ENCODE data around the gene LUM. TPM values are rescaled to one million over a fixed set of nuclear protein-coding genes. Genes with fewer than 3 reads are reported as not detected.

LUM gene
- total and polyA plus RNA-seq, 2 experiments from 2014 or later = 2.3 to 12.7 TPM

- Histone ChIP-seq H3K36me3 (no peaks in the 10 kb centered on the region), H3K27ac (no peak overlapping the region), H3K4me3 (no peak overlapping the region), H3K27me3 (no peaks in the 10 kb centered on the region), H3K4me1 (ENCODE audit: low read depth) (no peaks in the 10 kb centered on the region), H3K9me3 (ENCODE audit: low read depth) (no peaks in the 10 kb centered on the region)
- TF ChIP-seq CTCF (IDR thresholded peaks at IDR 0.05; ENCODE audit: low read depth, low read length) = no peak
- no peak for DNase-seq (ENCODE audit: low read depth in 1 of 2, low spot score in 1 of 2)
Measured at GRCh38 chr12:91099341-91099740, 12.0 kb downstream of the LUM start.

GRCh38 chr12:91098941-91099340 lies 12.4 kb downstream of the LUM start:
- Histone ChIP-seq H3K4me1 (ENCODE audit: low read depth) (no peaks in the 10 kb centered on the region), H3K4me3 (no peak overlapping the region), H3K36me3 (no peaks in the 10 kb centered on the region), H3K27ac (no peak overlapping the region), H3K27me3 (no peaks in the 10 kb centered on the region), H3K9me3 (ENCODE audit: low read depth) (no peaks in the 10 kb centered on the region)
- DNase-seq (ENCODE audit: low read depth in 1 of 2, low spot score in 1 of 2) = peak in 1 of 2 donors; percentile 96
- TF ChIP-seq CTCF (IDR thresholded peaks at IDR 0.05; ENCODE audit: low read depth, low read length) = no peak

GRCh38 chr12:91098461-91098860 lies 12.8 kb downstream of the LUM start:
- Histone ChIP-seq H3K9me3 (ENCODE audit: low read depth) (no peaks in the 10 kb centered on the region), H3K36me3 (no peaks in the 10 kb centered on the region), H3K27me3 (no peaks in the 10 kb centered on the region), H3K27ac (no peak overlapping the region), H3K4me1 (ENCODE audit: low read depth) (no peaks in the 10 kb centered on the region), H3K4me3 (no peak overlapping the region)
- no peak for DNase-seq (ENCODE audit: low read depth in 1 of 2, low spot score in 1 of 2)
- no peak for TF ChIP-seq CTCF (IDR thresholded peaks at IDR 0.05; ENCODE audit: low read depth, low read length)

GRCh38 chr12:91094957-91095356 lies 16.3 kb downstream of the LUM start:
- Histone ChIP-seq H3K9me3 (ENCODE audit: low read depth) (no peaks in the 10 kb centered on the region), H3K27me3 (no peaks in the 10 kb centered on the region), H3K4me3 (no peak overlapping the region), H3K27ac (no peak overlapping the region), H3K4me1 (ENCODE audit: low read depth) (no peaks in the 10 kb centered on the region), H3K36me3 (no peaks in the 10 kb centered on the region)
- TF ChIP-seq CTCF (IDR thresholded peaks at IDR 0.05; ENCODE audit: low read depth, low read length) = no peak
- no peak for DNase-seq (ENCODE audit: low read depth in 1 of 2, low spot score in 1 of 2)

- Histone ChIP-seq H3K4me1 (ENCODE audit: low read depth) (no peaks in the 10 kb centered on the region), H3K9me3 (ENCODE audit: low read depth) (no peaks in the 10 kb centered on the region), H3K36me3 (no peaks in the 10 kb centered on the region), H3K27me3 (no peaks in the 10 kb centered on the region), H3K4me3 (no peak overlapping the region), H3K27ac (no peak overlapping the region)
- no peak for DNase-seq (ENCODE audit: low read depth in 1 of 2, low spot score in 1 of 2)
- TF ChIP-seq CTCF (IDR thresholded peaks at IDR 0.05; ENCODE audit: low read depth, low read length) = no peak
Measured at GRCh38 chr12:91094032-91094662, 17.1 kb downstream of the LUM start.

Measured in cardiac muscle cell (in vitro differentiated cells and primary cell).